ENCODE results near the gene HPSE2.

HPSE2 gene

DNA sequence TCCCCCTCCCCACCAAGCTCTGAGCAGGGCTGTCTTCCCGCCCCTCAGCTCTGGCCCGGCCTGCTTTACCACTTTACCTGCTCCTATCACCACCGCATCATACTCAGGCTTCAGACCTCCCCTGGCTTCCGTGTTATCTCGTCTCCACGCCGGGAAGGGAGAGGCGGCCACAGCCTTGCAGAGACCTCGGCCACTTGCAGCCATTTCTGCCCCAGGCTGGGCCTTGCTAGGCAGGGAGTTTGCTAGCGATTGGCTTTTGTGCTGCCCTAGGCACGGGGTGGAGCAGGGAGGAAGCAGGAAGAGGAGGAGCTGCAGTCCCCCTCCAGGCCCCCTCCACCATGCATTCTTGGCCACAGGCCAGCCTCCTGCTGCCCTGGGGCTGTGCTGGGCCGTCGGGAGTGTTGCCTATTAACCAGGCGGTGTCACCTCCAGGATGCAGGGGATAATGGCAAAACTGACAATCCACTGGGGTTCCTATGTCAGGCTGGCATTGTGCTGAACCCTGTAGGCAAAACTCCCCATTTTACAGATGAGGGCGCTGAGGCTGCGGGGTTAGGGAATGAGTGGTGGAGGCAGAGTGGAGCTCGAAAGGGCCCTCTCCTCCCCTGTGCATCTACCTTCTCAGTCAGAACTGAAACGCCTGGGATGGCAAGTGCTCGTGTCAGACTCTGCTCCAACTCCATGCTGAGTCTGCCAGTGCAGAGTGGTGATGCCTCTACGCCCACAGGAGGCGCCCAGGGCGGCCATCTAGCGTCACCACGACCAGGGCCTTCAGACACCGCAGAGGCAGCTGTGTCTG is 820.5 kb downstream of the HPSE2 start, which contains the start of gene PYROXD2:
TSS of gene PYROXD2 (minus strand) at position 251 of the 799 bp plus-strand sequence. CDS start at position 204, 47 bp downstream.
- no peaks in the 10 kb centered on the region for H3K27me3 ChIP-seq (replicated peaks; ENCODE audit: control insufficient read depth, insufficient read depth, low read length)
- H3K36me3 ChIP-seq (ENCODE audit: control insufficient read depth, insufficient read depth, low read length): peaks cover 28% of the 10 kb centered on the region
- no peak within 1 kb of the TSS for H3K4me3 ChIP-seq (replicated peaks; ENCODE audit: low read depth, low read length)
- no peak for DNase-seq (ENCODE audit: extremely low read depth, insufficient read length)
- TF ChIP-seq, protein P1, sequence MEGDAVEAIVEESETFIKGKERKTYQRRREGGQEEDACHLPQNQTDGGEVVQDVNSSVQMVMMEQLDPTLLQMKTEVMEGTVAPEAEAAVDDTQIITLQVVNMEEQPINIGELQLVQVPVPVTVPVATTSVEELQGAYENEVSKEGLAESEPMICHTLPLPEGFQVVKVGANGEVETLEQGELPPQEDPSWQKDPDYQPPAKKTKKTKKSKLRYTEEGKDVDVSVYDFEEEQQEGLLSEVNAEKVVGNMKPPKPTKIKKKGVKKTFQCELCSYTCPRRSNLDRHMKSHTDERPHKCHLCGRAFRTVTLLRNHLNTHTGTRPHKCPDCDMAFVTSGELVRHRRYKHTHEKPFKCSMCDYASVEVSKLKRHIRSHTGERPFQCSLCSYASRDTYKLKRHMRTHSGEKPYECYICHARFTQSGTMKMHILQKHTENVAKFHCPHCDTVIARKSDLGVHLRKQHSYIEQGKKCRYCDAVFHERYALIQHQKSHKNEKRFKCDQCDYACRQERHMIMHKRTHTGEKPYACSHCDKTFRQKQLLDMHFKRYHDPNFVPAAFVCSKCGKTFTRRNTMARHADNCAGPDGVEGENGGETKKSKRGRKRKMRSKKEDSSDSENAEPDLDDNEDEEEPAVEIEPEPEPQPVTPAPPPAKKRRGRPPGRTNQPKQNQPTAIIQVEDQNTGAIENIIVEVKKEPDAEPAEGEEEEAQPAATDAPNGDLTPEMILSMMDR (IDR thresholded peaks at IDR 0.05; ENCODE audit: insufficient read depth, low read length, poor library complexity, severe bottlenecking): no peak

DNA sequence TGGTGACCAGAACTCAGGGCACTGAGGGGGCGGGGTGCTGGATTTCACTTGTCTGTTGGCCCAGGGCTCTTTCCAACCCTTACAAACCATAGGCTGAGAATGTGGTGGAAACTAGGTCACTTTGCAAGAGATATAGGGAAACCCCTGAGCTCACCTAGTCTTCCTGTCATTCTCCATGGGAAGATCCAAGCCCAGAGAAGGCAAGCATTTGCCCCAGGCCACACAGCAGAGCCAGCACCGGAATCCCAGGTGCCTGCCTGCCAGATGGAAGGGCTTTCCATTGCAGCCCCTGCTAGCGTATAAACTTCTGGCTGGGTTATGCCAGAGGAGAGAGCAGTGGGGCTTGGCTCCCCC is 821.1 kb downstream of the HPSE2 start:
- Histone ChIP-seq H3K36me3 (ENCODE audit: control insufficient read depth, insufficient read depth, low read length) (peaks cover 22% of the 10 kb centered on the region), H3K27me3 (replicated peaks; ENCODE audit: control insufficient read depth, insufficient read depth, low read length) (no peaks in the 10 kb centered on the region), H3K4me3 (replicated peaks; ENCODE audit: low read depth, low read length) (no peak overlapping the region)
- DNase-seq (ENCODE audit: extremely low read depth, insufficient read length): no peak
- TF ChIP-seq, protein P1 (IDR thresholded peaks at IDR 0.05; ENCODE audit: insufficient read depth, low read length, poor library complexity, severe bottlenecking): no peak

DNA sequence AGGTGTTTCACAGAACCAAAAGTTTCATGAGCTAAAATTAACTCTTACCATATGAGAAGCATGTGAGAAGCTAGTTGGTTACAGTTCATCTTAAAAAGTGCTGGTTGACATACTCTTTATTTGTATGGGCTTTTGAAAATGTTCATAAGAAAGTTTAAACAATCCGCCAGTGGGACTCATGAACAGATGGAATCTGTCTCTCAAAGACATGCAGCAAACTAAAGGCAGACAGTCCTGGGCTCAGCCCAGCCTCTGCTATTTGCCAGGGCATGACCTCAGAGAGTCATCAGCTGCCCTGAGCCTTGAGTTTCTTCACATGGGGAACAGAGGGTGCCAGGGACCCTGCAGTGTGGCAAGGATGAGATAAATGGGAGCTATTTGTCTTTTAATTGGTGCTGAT is 823.9 kb downstream of the HPSE2 start:
- H3K27me3 ChIP-seq (replicated peaks; ENCODE audit: control insufficient read depth, insufficient read depth, low read length): no peaks in the 10 kb centered on the region
- TF ChIP-seq, protein P1 (IDR thresholded peaks at IDR 0.05; ENCODE audit: insufficient read depth, low read length, poor library complexity, severe bottlenecking): no peak
- H3K4me3 ChIP-seq (replicated peaks; ENCODE audit: low read depth, low read length): no peak overlapping the region
- H3K36me3 ChIP-seq (ENCODE audit: control insufficient read depth, insufficient read depth, low read length): peaks cover 7% of the 10 kb centered on the region
- DNase-seq (ENCODE audit: extremely low read depth, insufficient read length): no peak

DNA sequence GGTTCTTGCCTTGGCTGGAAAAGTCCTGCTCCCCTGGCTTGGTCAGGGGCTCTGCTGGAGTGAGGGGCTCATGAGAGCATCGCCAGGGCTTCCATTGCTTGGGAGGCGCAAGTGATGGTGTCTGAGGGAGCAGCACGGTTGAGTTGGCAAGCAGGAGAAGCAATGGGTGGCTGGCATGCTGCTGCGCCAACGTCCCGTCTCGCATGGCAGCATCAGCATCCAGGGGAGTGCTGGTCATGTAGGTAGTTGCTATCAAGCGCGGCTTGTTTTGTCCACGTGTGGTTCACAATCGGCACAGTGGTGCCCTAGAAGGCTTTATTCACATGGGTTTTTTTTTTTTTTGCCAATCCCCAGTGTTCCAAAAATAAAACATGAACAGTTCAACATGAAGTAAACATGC is 824.5 kb downstream of the HPSE2 start:
- no peaks in the 10 kb centered on the region for H3K27me3 ChIP-seq (replicated peaks; ENCODE audit: control insufficient read depth, insufficient read depth, low read length)
- TF ChIP-seq, protein P1 (IDR thresholded peaks at IDR 0.05; ENCODE audit: insufficient read depth, low read length, poor library complexity, severe bottlenecking): no peak
- DNase-seq (ENCODE audit: extremely low read depth, insufficient read length): no peak
- H3K36me3 ChIP-seq (ENCODE audit: control insufficient read depth, insufficient read depth, low read length): peaks cover 4% of the 10 kb centered on the region
- H3K4me3 ChIP-seq (replicated peaks; ENCODE audit: low read depth, low read length): no peak overlapping the region

DNA sequence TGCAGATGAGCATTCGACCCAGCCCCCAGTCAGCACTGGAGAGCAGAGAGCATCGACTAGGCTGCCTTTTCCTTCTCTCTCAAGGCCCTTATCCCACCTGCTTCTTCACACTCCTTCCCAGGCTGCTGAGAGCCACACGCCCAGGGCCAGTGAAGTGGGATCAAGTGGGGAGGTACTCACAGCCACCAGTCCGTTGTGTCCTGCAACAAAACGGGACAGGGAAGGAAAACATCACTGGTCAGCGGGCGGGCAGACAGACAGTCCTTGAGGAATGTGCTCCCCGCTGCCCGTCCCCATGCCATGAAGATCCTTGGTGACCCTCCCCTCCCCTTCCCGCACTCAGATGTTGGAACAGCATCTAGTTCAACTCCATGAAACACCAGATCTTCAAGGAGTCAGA is 824.9 kb downstream of the HPSE2 start:
- no peak for DNase-seq (ENCODE audit: extremely low read depth, insufficient read length)
- Histone ChIP-seq H3K4me3 (replicated peaks; ENCODE audit: low read depth, low read length) (no peak overlapping the region), H3K36me3 (ENCODE audit: control insufficient read depth, insufficient read depth, low read length) (peaks cover 3% of the 10 kb centered on the region), H3K27me3 (replicated peaks; ENCODE audit: control insufficient read depth, insufficient read depth, low read length) (no peaks in the 10 kb centered on the region)
- TF ChIP-seq, protein P1 (IDR thresholded peaks at IDR 0.05; ENCODE audit: insufficient read depth, low read length, poor library complexity, severe bottlenecking): no peak

Measured in GM06990 (cell line).